Measurements from ENCODE around the gene ATP5F1A.

GRCh38 chr18:46073474-46074331 is 24.4 kb downstream of the ATP5F1A start:
- peak in 5 of 6 experiments; percentile 38 to 66 (median 62) for TF ChIP-seq CTCF (IDR thresholded peaks at IDR 0.05)
- TF ChIP-seq POLR2A (IDR thresholded peaks at IDR 0.05) = no peak

Data from thyroid gland (tissue), 4 donors.